MCF 10A (cell line): ENCODE measurements around the gene ACVR1C. TPM values are rescaled to one million over a fixed set of nuclear protein-coding genes. Genes with fewer than 3 reads are reported as not detected.
A peak's percentile ranks its signal among the peaks of the same experiment; 100 is the strongest.
"Not testable (repeated sequence)": the region's sequence is repeated elsewhere in the genome, so short reads cannot be mapped to it uniquely, and the experiment has no call there.

Experiments
- BruUV-seq: library from RNA; stranded (reverse); fragments of 400-500 nt; replicated peaks from 2 replicates; lab custom pipeline; 2021; lab: Mats Ljungman, UMichigan
- CTCF ChIA-PET: fragments of 300-600 bp; sonication (Branson Sonifier 250); formaldehyde crosslinking; extraction: SDS; loops from one replicate; lab custom pipeline; 2021; ENCODE audit warnings: antibody characterized with exemption, inconsistent platforms; lab: Yijun Ruan, JAX
- POLR2A ChIA-PET: fragments of 300-600, 350-650 bp; sonication (Branson Sonifier 250); formaldehyde crosslinking; extraction: SDS; loops from one replicate; lab custom pipeline; 2020; ENCODE audit warnings: antibody characterized with exemption, inconsistent platforms; lab: Yijun Ruan, JAX
- DNase-seq: peaks from one replicate; pipeline ENCODE4 v3.0.0-alpha.2; 2018; ENCODE audit not compliant: unreplicated experiment
- H3K27ac Mint-ChIP-seq: one replicate; pipeline ENCODE4 v1.8.0; 2022; ENCODE audit warnings: mild to moderate bottlenecking, low read depth, mixed read lengths; ENCODE audit not compliant: unreplicated experiment
- H3K27me3 Mint-ChIP-seq: one replicate; pipeline ENCODE4 v1.8.0; 2022; ENCODE audit warnings: mixed read lengths; ENCODE audit not compliant: insufficient read depth, unreplicated experiment
- H3K36me3 Mint-ChIP-seq: one replicate; pipeline ENCODE4 v1.8.0; 2022; ENCODE audit warnings: mild to moderate bottlenecking, moderate library complexity, mixed read lengths; ENCODE audit not compliant: insufficient read depth, unreplicated experiment
- H3K4me1 Mint-ChIP-seq: one replicate; pipeline ENCODE4 v1.8.0; 2022; ENCODE audit warnings: mixed read lengths; ENCODE audit not compliant: insufficient read depth, unreplicated experiment
- H3K4me3 Mint-ChIP-seq: one replicate; pipeline ENCODE4 v1.8.0; 2022; ENCODE audit warnings: mild to moderate bottlenecking, moderate library complexity, mixed read lengths; ENCODE audit not compliant: unreplicated experiment
- H3K9me3 Mint-ChIP-seq: one replicate; pipeline ENCODE4 v1.8.0; 2022; ENCODE audit warnings: mixed read lengths; ENCODE audit not compliant: unreplicated experiment
- intact Hi-C: fragments of 100-400 bp; cut with micrococcal nuclease; formaldehyde crosslinking; loops from 2 replicates; pipeline ENCODE4 v1.14.1; 2022
- total RNA-seq: library from RNA; stranded (reverse); gene quantifications from 2 replicates; pipeline ENCODE4 v1.2.3, GENCODE V29; 2022
- TF ChIP-seq, protein P1 (sequence below): fragments of 200-600 bp; IDR thresholded peaks from one replicate; pipeline ENCODE4 v1.8.0; 2022; ENCODE audit warnings: antibody characterized with exemption, mild to moderate bottlenecking; ENCODE audit not compliant: unreplicated experiment

Gene ACVR1C
- total RNA-seq, 1 experiment from 2014 or later: 0.12 TPM

- ChIA-PET CTCF (interaction anchor here (0.7 to 1.1 kb wide), 3 partner anchors 82 to 265 kb away, joined by 4 to 5 read pairs (median 4); no protein-coding TSS in a partner anchor), POLR2A (no interaction called here)
- peaks cover 88% of the 10 kb centered on the region for H3K27me3 Mint-ChIP-seq
- no peak overlapping the region for H3K4me3 Mint-ChIP-seq
- intact Hi-C loops: loop anchor here (2.0 kb wide), 1 partner anchor 96 kb away; no protein-coding TSS in a partner anchor
- TF ChIP-seq, protein P1, sequence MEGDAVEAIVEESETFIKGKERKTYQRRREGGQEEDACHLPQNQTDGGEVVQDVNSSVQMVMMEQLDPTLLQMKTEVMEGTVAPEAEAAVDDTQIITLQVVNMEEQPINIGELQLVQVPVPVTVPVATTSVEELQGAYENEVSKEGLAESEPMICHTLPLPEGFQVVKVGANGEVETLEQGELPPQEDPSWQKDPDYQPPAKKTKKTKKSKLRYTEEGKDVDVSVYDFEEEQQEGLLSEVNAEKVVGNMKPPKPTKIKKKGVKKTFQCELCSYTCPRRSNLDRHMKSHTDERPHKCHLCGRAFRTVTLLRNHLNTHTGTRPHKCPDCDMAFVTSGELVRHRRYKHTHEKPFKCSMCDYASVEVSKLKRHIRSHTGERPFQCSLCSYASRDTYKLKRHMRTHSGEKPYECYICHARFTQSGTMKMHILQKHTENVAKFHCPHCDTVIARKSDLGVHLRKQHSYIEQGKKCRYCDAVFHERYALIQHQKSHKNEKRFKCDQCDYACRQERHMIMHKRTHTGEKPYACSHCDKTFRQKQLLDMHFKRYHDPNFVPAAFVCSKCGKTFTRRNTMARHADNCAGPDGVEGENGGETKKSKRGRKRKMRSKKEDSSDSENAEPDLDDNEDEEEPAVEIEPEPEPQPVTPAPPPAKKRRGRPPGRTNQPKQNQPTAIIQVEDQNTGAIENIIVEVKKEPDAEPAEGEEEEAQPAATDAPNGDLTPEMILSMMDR: no peak
- no peaks in the 10 kb centered on the region for H3K4me1 Mint-ChIP-seq
- no peak for DNase-seq
- no peaks in the 10 kb centered on the region for H3K36me3 Mint-ChIP-seq
- H3K27ac Mint-ChIP-seq: no peak overlapping the region
- no TSS peak for BruUV-seq
- H3K9me3 Mint-ChIP-seq: no peaks in the 10 kb centered on the region
Measured at GRCh38 chr2:157592374-157592773, 36.3 kb downstream of the ACVR1C start.

GRCh38 chr2:157587576-157587975 lies 41.1 kb downstream of the ACVR1C start:
- Mint-ChIP-seq H3K4me1 (no peaks in the 10 kb centered on the region), H3K4me3 (no peak overlapping the region), H3K27me3 (peaks cover 51% of the 10 kb centered on the region), H3K27ac (no peak overlapping the region), H3K36me3 (no peaks in the 10 kb centered on the region), H3K9me3 (no peaks in the 10 kb centered on the region)
- BruUV-seq: no TSS peak
- POLR2A ChIA-PET: interaction anchor here (0.6 kb wide), 1 partner anchor 66 kb away, joined by 3 read pairs; no protein-coding TSS in a partner anchor
- CTCF ChIA-PET: interaction anchor here (0.6 kb wide), 1 partner anchor 820 kb away, joined by 4 read pairs; no protein-coding TSS in a partner anchor
- intact Hi-C loops: no loop called here
- TF ChIP-seq, protein P1: no peak
- peak; percentile 8 for DNase-seq

GRCh38 chr2:157574165-157574564 lies 54.5 kb downstream of the ACVR1C start:
- ChIA-PET POLR2A (interaction anchor here (0.9 kb wide), 1 partner anchor 10 kb away, joined by 4 read pairs; no protein-coding TSS in a partner anchor), CTCF (interaction anchor here (0.7 to 1.0 kb wide), 2 partner anchors 12 to 82 kb away, joined by 4 read pairs; no protein-coding TSS in a partner anchor)
- peaks cover 4% of the 10 kb centered on the region for H3K27me3 Mint-ChIP-seq
- intact Hi-C loops: no loop called here
- H3K36me3 Mint-ChIP-seq: no peaks in the 10 kb centered on the region
- no peak for DNase-seq
- TF ChIP-seq, protein P1: no peak
- H3K4me3 Mint-ChIP-seq: no peak overlapping the region
- no TSS peak for BruUV-seq
- H3K9me3 Mint-ChIP-seq: no peaks in the 10 kb centered on the region
- no peaks in the 10 kb centered on the region for H3K4me1 Mint-ChIP-seq
- no peak overlapping the region for H3K27ac Mint-ChIP-seq

DNA sequence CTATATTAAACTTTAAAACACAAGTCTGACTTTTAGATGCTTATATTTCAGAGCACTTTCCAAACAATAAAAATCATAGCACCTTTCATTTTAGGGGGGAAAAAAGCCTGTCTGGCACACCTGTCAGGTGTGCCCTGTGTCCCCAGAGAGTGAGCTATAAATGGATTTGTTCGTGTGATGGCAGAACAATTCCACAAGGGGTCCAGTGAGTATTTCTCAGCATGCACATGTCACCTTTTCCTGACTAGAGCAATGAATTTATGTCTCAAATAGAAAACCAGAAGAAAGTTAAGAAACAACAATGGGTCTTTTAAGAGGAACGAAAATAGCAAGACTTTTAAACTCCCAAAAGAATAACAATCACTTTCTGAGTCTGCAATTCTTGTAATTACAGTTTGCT lies 55.9 kb downstream of the ACVR1C start:
- H3K9me3 Mint-ChIP-seq: no peaks in the 10 kb centered on the region
- H3K36me3 Mint-ChIP-seq: no peaks in the 10 kb centered on the region
- intact Hi-C loops: no loop called here
- H3K27ac Mint-ChIP-seq: no peak overlapping the region
- no peaks in the 10 kb centered on the region for H3K4me1 Mint-ChIP-seq
- peak; percentile 29 for DNase-seq
- BruUV-seq: no TSS peak
- ChIA-PET POLR2A (interaction anchor here (0.7 kb wide), 2 partner anchors 42 to 402 kb away, joined by 3 read pairs; no protein-coding TSS in a partner anchor), CTCF (interaction anchor here (0.7 kb wide), 1 partner anchor 415 kb away, joined by 3 read pairs; no protein-coding TSS in a partner anchor)
- TF ChIP-seq, protein P1: peak; percentile 43
- H3K4me3 Mint-ChIP-seq: no peak overlapping the region
- H3K27me3 Mint-ChIP-seq: no peaks in the 10 kb centered on the region

- H3K36me3 Mint-ChIP-seq, CTCF ChIA-PET, DNase-seq, H3K27ac Mint-ChIP-seq, BruUV-seq, H3K4me3 Mint-ChIP-seq, intact Hi-C loops, H3K27me3 Mint-ChIP-seq, H3K4me1 Mint-ChIP-seq: not testable (repeated sequence)
- H3K9me3 Mint-ChIP-seq: peaks cover 13% of the 10 kb centered on the region
- POLR2A ChIA-PET: interaction anchor here (0.6 kb wide), 1 partner anchor 33 kb away, joined by 3 read pairs; no protein-coding TSS in a partner anchor
Measured at GRCh38 chr2:157566623-157567022, 62.0 kb downstream of the ACVR1C start.

- H3K4me1 Mint-ChIP-seq, CTCF ChIA-PET, H3K36me3 Mint-ChIP-seq, H3K27ac Mint-ChIP-seq, H3K27me3 Mint-ChIP-seq, intact Hi-C loops, DNase-seq, BruUV-seq, H3K4me3 Mint-ChIP-seq: not testable (repeated sequence)
- POLR2A ChIA-PET: interaction anchor here (0.6 kb wide), 1 partner anchor 32 kb away, joined by 3 read pairs; no protein-coding TSS in a partner anchor
- peaks cover 13% of the 10 kb centered on the region for H3K9me3 Mint-ChIP-seq
Measured at GRCh38 chr2:157566113-157566512, 62.6 kb downstream of the ACVR1C start.
